Breast epithelium (tissue), 4 donors: ENCODE data around the gene ROR1. TPM values are rescaled to one million over a fixed set of nuclear protein-coding genes. Genes with fewer than 3 reads are reported as not detected.
"Not testable (repeated sequence)": the region's sequence is repeated elsewhere in the genome, so short reads cannot be mapped to it uniquely, and the experiment has no call there.

Source experiments
- DNase-seq, 2 donors: peaks; one replicate each; pipeline ENCODE4 v3.0.0-alpha.2; 2019; ENCODE audit warnings: low spot score in 2 of 2
- H3K27ac ChIP-seq, 2 donors: fragments of 200-600 bp; sonication (generic) in 1 of 2; one replicate each; pipeline ENCODE4 v1.5.1; 2016 to 2019; ENCODE audit warnings: mild to moderate bottlenecking in 1 of 2
- H3K27me3 ChIP-seq, 2 donors: fragments of 200-600 bp; sonication (generic) in 1 of 2; one replicate each; pipeline versions ENCODE4 v1.5.1 to v1.6.0; 2017 to 2019; ENCODE audit warnings: control low read depth in 1 of 2, mild to moderate bottlenecking in 1 of 2
- H3K36me3 ChIP-seq: fragments of 200-600 bp; one replicate; pipeline ENCODE4 v1.5.1; 2019
- H3K4me1 ChIP-seq, 2 donors: fragments of 200-600 bp; sonication (generic); one replicate each; pipeline ENCODE4 v1.5.1; 2016 to 2019; ENCODE audit warnings: control low read depth in 1 of 2
- H3K4me3 ChIP-seq, 3 donors: fragments of 200-600 bp; sonication (generic); 1 replicate in 2 of 3; 2 replicates in 1 of 3; pipeline ENCODE4 v1.5.1; 2016 to 2019; ENCODE audit warnings: mild to moderate bottlenecking in 3 of 3, moderate library complexity in 2 of 3
- H3K9me3 ChIP-seq, 2 donors: fragments of 200-600 bp; sonication (generic) in 1 of 2; one replicate each; pipeline ENCODE4 v1.5.1; 2016 to 2019; ENCODE audit warnings: control low read depth in 1 of 2
- CTCF ChIP-seq, 3 donors: fragments of 450-650 bp; IDR thresholded peaks; one replicate each; pipeline ENCODE4 v1.5.1; 2016 to 2017; ENCODE audit warnings: antibody characterized with exemption in 3 of 3, mild to moderate bottlenecking in 3 of 3, moderate library complexity in 3 of 3
- POLR2A ChIP-seq: fragments of 450-650 bp; IDR thresholded peaks from one replicate; pipeline ENCODE4 v1.6.1; 2016; ENCODE audit warnings: antibody characterized with exemption, mild to moderate bottlenecking, moderate library complexity
- POLR2AphosphoS5 ChIP-seq, 3 donors: sonication (generic); formaldehyde crosslinking; IDR thresholded peaks; one replicate each; pipeline ENCODE4 v1.6.1; 2017; ENCODE audit warnings: antibody characterized with exemption in 3 of 3
- intact Hi-C: fragments of 100-400 bp; cut with DNase I; formaldehyde crosslinking; loops from one replicate; pipeline ENCODE4 v1.15.1; 2023; ENCODE audit warnings: low total_unique reads
- total RNA-seq, 3 donors: library from RNA; depleted of rRNA; stranded (reverse); fragments of >200 nt; gene quantifications; one replicate each; pipeline ENCODE4 v1.1.0, GENCODE V29; 2016

ROR1 gene
- total RNA-seq, 3 donors from 2014 or later, result 5.9 to 11.6 (median 7.7) TPM

- Histone ChIP-seq H3K9me3 (peaks cover 3 to 7% of the 10 kb centered on the region in 2 donors), H3K4me1 (no peaks in the 10 kb centered on the region), H3K4me3 (no peak overlapping the region), H3K27ac (no peak overlapping the region), H3K27me3 (no peaks in the 10 kb centered on the region), H3K36me3 (no peaks in the 10 kb centered on the region)
- no peak for TF ChIP-seq POLR2A
- no peak for TF ChIP-seq CTCF (IDR thresholded peaks at IDR 0.05)
- TF ChIP-seq POLR2AphosphoS5 (IDR thresholded peaks at IDR 0.05), result no peak
- intact Hi-C loops, result no loop called here
- DNase-seq, result no peak
These were observed 33.2 kb downstream of the ROR1 start for GRCh38 chr1:63807046-63807445.

- H3K9me3 ChIP-seq, result peaks cover 3 to 7% of the 10 kb centered on the region in 2 donors
- no peaks in the 10 kb centered on the region for H3K4me1 ChIP-seq
- DNase-seq, result no peak
- H3K36me3 ChIP-seq, result no peaks in the 10 kb centered on the region
- H3K4me3 ChIP-seq, result no peak overlapping the region
- peak overlapping the region; percentile 8 to 28 for H3K27ac ChIP-seq
- intact Hi-C loops, result no loop called here
- TF ChIP-seq POLR2AphosphoS5 (IDR thresholded peaks at IDR 0.05), result no peak
- TF ChIP-seq CTCF (IDR thresholded peaks at IDR 0.05), result no peak
- TF ChIP-seq POLR2A, result no peak
- no peaks in the 10 kb centered on the region for H3K27me3 ChIP-seq
These were observed 37.2 kb downstream of the ROR1 start for GRCh38 chr1:63810936-63811469.

DNA sequence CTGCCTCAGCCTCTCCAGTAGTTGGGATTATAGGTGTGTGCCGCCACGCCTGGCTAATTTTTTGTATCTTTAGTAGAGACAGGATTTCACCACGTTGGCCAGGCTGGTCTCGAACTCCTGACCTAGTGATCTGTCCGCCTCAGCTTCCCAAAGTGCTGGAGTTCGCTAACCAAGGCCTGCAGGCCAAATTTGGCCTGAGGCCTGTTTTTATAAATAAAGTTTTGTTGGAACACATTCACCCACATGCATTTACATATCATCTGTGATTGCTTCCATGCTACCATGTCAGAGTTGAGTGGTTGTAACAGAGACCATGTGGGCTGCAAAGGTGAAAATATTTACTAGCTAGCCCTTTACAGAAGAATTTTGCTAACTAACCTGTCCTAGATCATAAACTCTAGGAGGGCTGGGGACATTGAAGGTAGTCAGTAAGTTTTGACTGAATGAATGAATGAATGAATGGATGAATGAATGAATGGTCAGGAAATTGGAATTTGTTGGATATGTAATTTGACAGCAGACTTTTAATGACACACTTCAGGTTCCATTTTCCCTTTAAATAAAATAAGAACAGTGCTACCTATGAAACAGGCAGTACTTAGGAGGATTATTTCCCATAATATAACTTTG lies 38.4 kb downstream of the ROR1 start:
- intact Hi-C loops, result no loop called here
- Histone ChIP-seq H3K36me3 (no peaks in the 10 kb centered on the region), H3K4me1 (no peaks in the 10 kb centered on the region), H3K27ac (no peak overlapping the region), H3K9me3 (peaks cover 3 to 7% of the 10 kb centered on the region in 2 donors), H3K27me3 (no peaks in the 10 kb centered on the region), H3K4me3 (no peak overlapping the region)
- DNase-seq, result no peak
- TF ChIP-seq POLR2A (no peak), CTCF (IDR thresholded peaks at IDR 0.05) (no peak), POLR2AphosphoS5 (IDR thresholded peaks at IDR 0.05) (no peak)

DNA sequence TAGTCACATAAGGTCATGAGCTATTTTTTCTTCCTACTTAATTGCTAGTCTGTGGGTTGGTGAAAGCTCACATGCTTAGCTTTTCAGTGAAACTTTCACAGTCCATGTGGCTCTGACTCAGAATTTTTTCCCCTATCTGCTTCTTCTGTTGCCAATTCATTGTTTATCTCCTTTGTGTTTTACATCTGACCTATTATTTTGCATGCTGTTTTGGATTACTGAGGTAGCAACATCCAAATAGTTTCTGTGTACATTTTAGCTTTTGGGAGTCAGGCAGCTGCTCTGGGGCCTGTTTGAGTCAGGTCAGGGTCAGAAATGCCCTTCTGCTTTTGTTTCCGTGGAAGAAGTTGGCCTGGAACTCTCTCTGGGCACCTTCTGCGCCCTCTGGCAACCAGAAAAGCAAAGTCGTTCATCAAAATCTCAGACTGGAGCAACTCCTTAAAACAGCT lies 40.0 kb downstream of the ROR1 start:
- TF ChIP-seq CTCF (IDR thresholded peaks at IDR 0.05) (no peak), POLR2AphosphoS5 (IDR thresholded peaks at IDR 0.05) (no peak), POLR2A (no peak)
- DNase-seq, result no peak
- H3K9me3 ChIP-seq, result no peaks in the 10 kb centered on the region
- H3K4me3 ChIP-seq, result no peak overlapping the region
- intact Hi-C loops, result no loop called here
- no peaks in the 10 kb centered on the region for H3K36me3 ChIP-seq
- no peaks in the 10 kb centered on the region for H3K4me1 ChIP-seq
- H3K27ac ChIP-seq, result peak overlapping the region; percentile 49 to 81
- no peaks in the 10 kb centered on the region for H3K27me3 ChIP-seq

DNA sequence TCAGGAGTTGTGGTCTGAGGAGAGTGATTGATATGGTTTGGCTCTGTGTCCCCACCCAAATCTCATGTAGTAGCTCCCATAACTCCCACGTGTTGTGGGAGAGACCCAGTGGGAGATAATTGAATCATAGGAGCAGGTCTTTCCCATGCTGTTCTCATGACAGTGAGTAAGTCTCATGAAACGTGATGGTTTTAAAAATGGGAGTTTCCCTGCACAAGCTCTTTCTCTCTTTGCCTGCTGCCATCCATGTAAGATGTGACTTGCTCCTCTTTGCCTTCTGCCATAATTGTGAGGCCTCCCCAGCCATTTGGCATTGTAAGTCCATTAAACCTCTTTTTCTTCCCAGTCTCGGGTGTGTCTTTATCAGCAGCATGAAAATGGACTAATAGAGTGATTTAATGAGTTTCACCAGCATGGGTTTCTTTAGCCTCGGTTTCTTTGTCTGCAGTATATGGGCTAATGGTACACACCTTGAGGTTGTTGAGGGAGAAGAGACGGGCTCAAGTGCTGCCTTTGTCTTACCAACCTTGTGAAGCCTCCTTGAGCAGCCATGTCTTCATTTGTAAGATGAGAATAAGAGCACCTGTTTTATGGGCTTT lies 42.5 kb downstream of the ROR1 start:
- DNase-seq, H3K9me3 ChIP-seq, H3K36me3 ChIP-seq, H3K4me1 ChIP-seq, intact Hi-C loops, H3K27me3 ChIP-seq, H3K4me3 ChIP-seq: not testable (repeated sequence)
- peak overlapping the region in 1 of 2 donors; percentile 40 for H3K27ac ChIP-seq
